ENCODE data around the gene SDS. TPM values are rescaled to one million over a fixed set of nuclear protein-coding genes. Genes with fewer than 3 reads are reported as not detected.

SDS gene
- total and polyA plus RNA-seq, 2 of the 13 experiments (the other 11 are each of a cell fraction or from before 2014, with no cell fraction given) = not detected

- TF ChIP-seq ZNF235 (CRISPR knock-in tag; IDR thresholded peaks at IDR 0.05; ENCODE audit: borderline replicate concordance) (peak; percentile 54; the same call in 1 of the 2 replicates), ZFP82 (CRISPR knock-in tag; IDR thresholded peaks at IDR 0.05; ENCODE audit: borderline replicate concordance) (peak; percentile 61; the same call in 1 of the 2 replicates), HIC2 (CRISPR knock-in tag; IDR thresholded peaks at IDR 0.05; ENCODE audit: low read depth) (no peak), ZKSCAN5 (CRISPR knock-in tag; IDR thresholded peaks at IDR 0.05) (no peak), ZNF552 (CRISPR knock-in tag; IDR thresholded peaks at IDR 0.05; ENCODE audit: borderline replicate concordance) (no peak), ZBTB44 (CRISPR knock-in tag; IDR thresholded peaks at IDR 0.05) (no peak), ZNF652 (CRISPR knock-in tag; IDR thresholded peaks at IDR 0.05; ENCODE audit: borderline replicate concordance, low read depth) (no peak), PRDM10 (CRISPR knock-in tag; IDR thresholded peaks at IDR 0.05; ENCODE audit: low read depth) (no peak), ZNF589 (CRISPR knock-in tag; conservative IDR thresholded peaks at IDR 0.05) (no peak), ZNF770 (CRISPR knock-in tag; IDR thresholded peaks at IDR 0.05) (0 out of 2 replicates have a peak, but pooled peaks have one; percentile 16), ERF (CRISPR knock-in tag; IDR thresholded peaks at IDR 0.05) (no peak), ZNF143 (CRISPR knock-in tag; IDR thresholded peaks at IDR 0.05) (no peak), NR2C2 (CRISPR knock-in tag; IDR thresholded peaks at IDR 0.05; ENCODE audit: borderline replicate concordance) (peak; percentile 54; the same call in 1 of the 2 replicates), ZFP62 (CRISPR knock-in tag; IDR thresholded peaks at IDR 0.05) (no peak), SP5 (CRISPR knock-in tag; IDR thresholded peaks at IDR 0.05; ENCODE audit: borderline replicate concordance, low read depth) (peak; percentile 48; the same call in 1 of the 2 replicates)
These were observed 45.1 kb downstream of the SDS start, which contains the start of gene PLBD2 (continued) for GRCh38 chr12:113358381-113359132.
